Suprapubic skin (tissue), 4 donors: ENCODE measurements around the gene ATP10B. TPM values are rescaled to one million over a fixed set of nuclear protein-coding genes. Genes with fewer than 3 reads are reported as not detected.

Experiments used
- DNase-seq, 2 donors: peaks; one replicate each; pipeline ENCODE4 v3.0.0-alpha.2; 2019; ENCODE audit warnings: low spot score in 2 of 2
- H3K27ac ChIP-seq: fragments of 200-600 bp; sonication (generic); one replicate; pipeline ENCODE4 v1.5.1; 2019
- H3K27me3 ChIP-seq: fragments of 200-600 bp; sonication (generic); one replicate; pipeline ENCODE4 v1.5.1; 2019
- H3K36me3 ChIP-seq: fragments of 200-600 bp; sonication (generic); one replicate; pipeline ENCODE4 v1.5.1; 2019
- H3K4me1 ChIP-seq: fragments of 200-600 bp; sonication (generic); one replicate; pipeline ENCODE4 v1.5.1; 2019
- H3K4me3 ChIP-seq: fragments of 200-600 bp; sonication (generic); one replicate; pipeline ENCODE4 v1.5.1; 2019; ENCODE audit warnings: mild to moderate bottlenecking
- H3K9me3 ChIP-seq: fragments of 200-600 bp; sonication (generic); one replicate; pipeline ENCODE4 v1.5.1; 2019
- EP300 ChIP-seq: sonication (generic); formaldehyde crosslinking; IDR thresholded peaks from one replicate; pipeline ENCODE4 v1.6.1; 2017; ENCODE audit warnings: antibody characterized with exemption
- POLR2A ChIP-seq, 2 donors: fragments of 450-650 bp; IDR thresholded peaks; one replicate each; pipeline ENCODE4 v1.6.1; 2017; ENCODE audit warnings: antibody characterized with exemption in 2 of 2, mild to moderate bottlenecking in 2 of 2, moderate library complexity in 2 of 2
- POLR2AphosphoS5 ChIP-seq, 3 donors: sonication (generic); formaldehyde crosslinking; IDR thresholded peaks; one replicate each; pipeline ENCODE4 v1.6.1; 2017; ENCODE audit warnings: antibody characterized with exemption in 3 of 3
- WGBS: methylation state at CpG from one replicate; pipeline ENCODE4 v1.1.5; 2018; 5-methylcytosine and 5-hydroxymethylcytosine counted together
- total RNA-seq, 4 donors: library from RNA; depleted of rRNA; stranded (reverse); fragments of >200 nt; gene quantifications; one replicate each; pipeline ENCODE4 v1.1.0, GENCODE V29; 2016
- TF ChIP-seq, protein P1 (sequence below), 2 donors: fragments of 200-600 bp in 1 of 2; fragments of 450-650 bp in 1 of 2; sonication (generic) in 1 of 2; IDR thresholded peaks; one replicate each; pipeline ENCODE4 v1.5.1; 2016 to 2019; ENCODE audit warnings: antibody characterized with exemption in 2 of 2, mild to moderate bottlenecking in 1 of 2, moderate library complexity in 1 of 2

Gene ATP10B
- total RNA-seq, 4 donors from 2014 or later, result 25.4 to 40.8 (median 29.2) TPM

DNA sequence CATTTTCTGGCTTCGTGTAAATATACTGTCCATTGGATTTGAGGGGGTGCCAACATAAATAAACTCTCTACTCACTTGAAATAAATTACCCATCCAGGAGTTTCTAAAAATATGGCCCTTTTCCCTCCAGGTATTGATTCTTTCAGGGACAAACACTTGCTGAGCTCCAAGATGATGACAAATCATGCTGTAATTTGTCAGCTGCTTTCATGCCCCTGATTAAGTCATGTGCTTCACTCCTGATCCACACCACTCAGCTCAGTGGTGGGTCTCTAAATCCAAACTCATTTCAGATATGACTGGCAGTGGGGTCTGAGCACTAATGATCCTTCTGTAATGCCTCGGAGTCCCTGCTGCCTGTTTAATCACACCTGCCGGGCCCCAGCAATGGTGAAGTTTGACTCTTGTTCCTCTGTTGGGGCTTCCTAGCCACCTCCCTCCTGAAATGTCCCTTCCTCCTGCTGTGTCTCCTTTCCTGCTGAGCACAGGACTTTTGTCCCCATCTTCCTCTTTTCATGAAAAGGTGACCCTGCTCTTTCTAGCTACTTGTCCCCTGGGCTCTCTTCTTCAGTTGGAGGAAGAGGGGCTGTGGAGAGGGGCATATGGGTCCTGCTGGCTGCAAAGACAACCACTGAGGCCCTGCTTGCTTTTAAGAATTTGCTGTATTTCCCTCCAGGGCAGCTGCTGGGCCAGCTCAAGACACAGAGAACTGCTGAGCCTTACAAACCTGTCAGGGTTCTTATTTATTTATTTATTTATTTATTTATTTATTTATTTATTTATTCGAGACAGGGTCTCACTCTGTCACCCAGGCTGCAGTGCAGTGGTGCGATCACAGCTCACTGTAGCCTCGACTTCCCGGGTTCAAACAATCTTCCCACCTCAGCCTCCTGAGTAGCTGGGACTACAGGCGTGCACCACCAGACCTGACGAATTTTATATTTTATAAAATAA lies 200.0 kb downstream of the ATP10B start:
- Histone ChIP-seq H3K36me3 (no peaks in the 10 kb centered on the region), H3K9me3 (no peaks in the 10 kb centered on the region), H3K27ac (no peak overlapping the region), H3K4me3 (no peak overlapping the region), H3K27me3 (no peaks in the 10 kb centered on the region), H3K4me1 (no peaks in the 10 kb centered on the region)
- WGBS, result 90% methylated on average over 9 of the region's 9 CpGs
- TF ChIP-seq POLR2AphosphoS5 (IDR thresholded peaks at IDR 0.05) (no peak), EP300 (no peak), POLR2A (IDR thresholded peaks at IDR 0.05) (no peak)
- TF ChIP-seq, protein P1, sequence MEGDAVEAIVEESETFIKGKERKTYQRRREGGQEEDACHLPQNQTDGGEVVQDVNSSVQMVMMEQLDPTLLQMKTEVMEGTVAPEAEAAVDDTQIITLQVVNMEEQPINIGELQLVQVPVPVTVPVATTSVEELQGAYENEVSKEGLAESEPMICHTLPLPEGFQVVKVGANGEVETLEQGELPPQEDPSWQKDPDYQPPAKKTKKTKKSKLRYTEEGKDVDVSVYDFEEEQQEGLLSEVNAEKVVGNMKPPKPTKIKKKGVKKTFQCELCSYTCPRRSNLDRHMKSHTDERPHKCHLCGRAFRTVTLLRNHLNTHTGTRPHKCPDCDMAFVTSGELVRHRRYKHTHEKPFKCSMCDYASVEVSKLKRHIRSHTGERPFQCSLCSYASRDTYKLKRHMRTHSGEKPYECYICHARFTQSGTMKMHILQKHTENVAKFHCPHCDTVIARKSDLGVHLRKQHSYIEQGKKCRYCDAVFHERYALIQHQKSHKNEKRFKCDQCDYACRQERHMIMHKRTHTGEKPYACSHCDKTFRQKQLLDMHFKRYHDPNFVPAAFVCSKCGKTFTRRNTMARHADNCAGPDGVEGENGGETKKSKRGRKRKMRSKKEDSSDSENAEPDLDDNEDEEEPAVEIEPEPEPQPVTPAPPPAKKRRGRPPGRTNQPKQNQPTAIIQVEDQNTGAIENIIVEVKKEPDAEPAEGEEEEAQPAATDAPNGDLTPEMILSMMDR (IDR thresholded peaks at IDR 0.05), result no peak
- DNase-seq, result no peak

- TF ChIP-seq POLR2AphosphoS5 (IDR thresholded peaks at IDR 0.05) (no peak), POLR2A (IDR thresholded peaks at IDR 0.05) (no peak), EP300 (no peak)
- TF ChIP-seq, protein P1 (IDR thresholded peaks at IDR 0.05), result peak in 1 of 2 donors; percentile 9
- Histone ChIP-seq H3K4me1 (no peaks in the 10 kb centered on the region), H3K4me3 (no peak overlapping the region), H3K9me3 (no peaks in the 10 kb centered on the region), H3K36me3 (no peaks in the 10 kb centered on the region), H3K27me3 (no peaks in the 10 kb centered on the region), H3K27ac (no peak overlapping the region)
- no peak for DNase-seq
Measured at GRCh38 chr5:160649304-160649703, 202.7 kb downstream of the ATP10B start.

DNA sequence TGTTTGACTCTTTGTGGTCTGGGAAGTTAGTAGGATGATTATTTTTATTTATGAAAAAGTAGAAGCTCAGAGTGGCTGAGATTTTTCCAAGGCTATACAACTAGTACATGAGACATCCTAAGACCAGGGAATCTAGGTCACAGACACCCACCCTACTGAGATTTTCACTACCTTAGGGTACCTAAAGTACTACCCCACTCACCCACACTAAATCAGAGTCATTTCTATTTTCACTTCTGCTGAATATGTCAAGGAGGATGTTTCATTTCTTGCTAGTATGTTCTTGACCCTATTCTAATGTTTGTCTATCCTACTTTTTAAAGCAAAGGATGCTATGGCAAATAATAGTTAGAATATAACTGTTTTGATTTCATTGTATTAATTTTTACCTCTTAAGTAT lies 206.0 kb downstream of the ATP10B start:
- no peak for TF ChIP-seq POLR2A (IDR thresholded peaks at IDR 0.05)
- DNase-seq, result no peak
- H3K4me1 ChIP-seq, result no peaks in the 10 kb centered on the region
- no peaks in the 10 kb centered on the region for H3K9me3 ChIP-seq
- H3K4me3 ChIP-seq, result no peak overlapping the region
- H3K27ac ChIP-seq, result no peak overlapping the region
- H3K36me3 ChIP-seq, result no peaks in the 10 kb centered on the region
- no peaks in the 10 kb centered on the region for H3K27me3 ChIP-seq

GRCh38 chr5:160643616-160644240 lies 208.3 kb downstream of the ATP10B start:
- TF ChIP-seq, protein P1 (IDR thresholded peaks at IDR 0.05), result no peak
- TF ChIP-seq POLR2A (IDR thresholded peaks at IDR 0.05) (no peak), EP300 (no peak), POLR2AphosphoS5 (IDR thresholded peaks at IDR 0.05) (no peak)
- no peak overlapping the region for H3K27ac ChIP-seq
- no peak overlapping the region for H3K4me3 ChIP-seq
- DNase-seq, result no peak
- no peaks in the 10 kb centered on the region for H3K4me1 ChIP-seq
- WGBS, result 71% methylated on average over 4 of the region's 4 CpGs
- H3K9me3 ChIP-seq, result no peaks in the 10 kb centered on the region
- H3K36me3 ChIP-seq, result no peaks in the 10 kb centered on the region
- H3K27me3 ChIP-seq, result no peaks in the 10 kb centered on the region

DNA sequence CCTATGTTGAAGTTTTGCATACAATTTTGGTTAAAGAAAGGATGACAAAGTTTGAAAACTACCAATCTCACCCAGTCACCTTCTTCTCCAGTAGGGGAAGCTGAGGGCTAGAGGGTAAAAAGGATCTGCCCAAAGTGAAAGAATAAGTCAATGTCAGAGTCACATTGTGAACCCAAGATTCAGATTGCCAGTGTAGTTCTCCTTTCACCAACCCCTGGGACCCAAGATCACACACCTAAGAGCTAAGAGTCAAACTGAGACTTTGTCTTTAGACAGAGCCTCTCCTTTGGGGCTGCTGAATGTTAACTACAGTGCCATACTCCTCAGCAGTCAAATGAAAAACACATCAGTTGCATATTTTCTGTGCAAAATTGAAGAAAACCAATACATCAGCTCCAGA lies 210.6 kb downstream of the ATP10B start:
- Histone ChIP-seq H3K27ac (no peak overlapping the region), H3K4me1 (no peaks in the 10 kb centered on the region), H3K27me3 (no peaks in the 10 kb centered on the region), H3K9me3 (no peaks in the 10 kb centered on the region), H3K4me3 (no peak overlapping the region), H3K36me3 (no peaks in the 10 kb centered on the region)
- no peak for DNase-seq
- TF ChIP-seq POLR2AphosphoS5 (IDR thresholded peaks at IDR 0.05), result no peak
- TF ChIP-seq EP300, result no peak
- no peak for TF ChIP-seq POLR2A (IDR thresholded peaks at IDR 0.05)
- TF ChIP-seq, protein P1 (IDR thresholded peaks at IDR 0.05), result no peak
